ENCODE data around the gene TRMU.

DNA sequence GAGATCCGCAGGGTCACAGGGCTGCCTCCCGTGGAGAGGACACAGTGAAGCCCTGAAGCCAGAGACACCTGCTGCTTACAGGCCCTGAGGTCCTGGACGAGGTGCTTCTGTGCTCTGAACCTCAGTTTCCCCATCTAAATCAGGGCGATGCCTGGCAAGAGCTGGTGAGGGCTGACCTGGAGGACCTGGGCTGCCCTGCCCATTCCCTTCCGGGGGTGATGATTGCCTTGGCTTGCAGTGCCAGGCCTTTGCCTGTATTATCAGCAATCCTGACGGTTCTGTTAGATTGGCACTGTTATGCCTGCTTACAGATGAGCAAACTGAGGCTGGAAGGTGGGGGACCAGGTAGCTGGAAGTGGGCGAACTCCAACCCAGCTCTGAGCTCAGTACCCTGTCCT lies 46.7 kb upstream of the TRMU start:
- TF ChIP-seq, protein P1, sequence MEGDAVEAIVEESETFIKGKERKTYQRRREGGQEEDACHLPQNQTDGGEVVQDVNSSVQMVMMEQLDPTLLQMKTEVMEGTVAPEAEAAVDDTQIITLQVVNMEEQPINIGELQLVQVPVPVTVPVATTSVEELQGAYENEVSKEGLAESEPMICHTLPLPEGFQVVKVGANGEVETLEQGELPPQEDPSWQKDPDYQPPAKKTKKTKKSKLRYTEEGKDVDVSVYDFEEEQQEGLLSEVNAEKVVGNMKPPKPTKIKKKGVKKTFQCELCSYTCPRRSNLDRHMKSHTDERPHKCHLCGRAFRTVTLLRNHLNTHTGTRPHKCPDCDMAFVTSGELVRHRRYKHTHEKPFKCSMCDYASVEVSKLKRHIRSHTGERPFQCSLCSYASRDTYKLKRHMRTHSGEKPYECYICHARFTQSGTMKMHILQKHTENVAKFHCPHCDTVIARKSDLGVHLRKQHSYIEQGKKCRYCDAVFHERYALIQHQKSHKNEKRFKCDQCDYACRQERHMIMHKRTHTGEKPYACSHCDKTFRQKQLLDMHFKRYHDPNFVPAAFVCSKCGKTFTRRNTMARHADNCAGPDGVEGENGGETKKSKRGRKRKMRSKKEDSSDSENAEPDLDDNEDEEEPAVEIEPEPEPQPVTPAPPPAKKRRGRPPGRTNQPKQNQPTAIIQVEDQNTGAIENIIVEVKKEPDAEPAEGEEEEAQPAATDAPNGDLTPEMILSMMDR (IDR thresholded peaks at IDR 0.05) = no peak
- TF ChIP-seq POLR2A (IDR thresholded peaks at IDR 0.05) = no peak
